MV-4-11 (cell line): ENCODE measurements around the gene TMBIM4.

ENCODE experiments used
- DNase-seq: peaks from one replicate; lab custom pipeline; 2025; lab: John Stamatoyannopoulos, UW

The TMBIM4 gene

GRCh38 chr12:66090157-66090556 lies 79.6 kb downstream of the TMBIM4 start:
- DNase-seq: no peak

DNA sequence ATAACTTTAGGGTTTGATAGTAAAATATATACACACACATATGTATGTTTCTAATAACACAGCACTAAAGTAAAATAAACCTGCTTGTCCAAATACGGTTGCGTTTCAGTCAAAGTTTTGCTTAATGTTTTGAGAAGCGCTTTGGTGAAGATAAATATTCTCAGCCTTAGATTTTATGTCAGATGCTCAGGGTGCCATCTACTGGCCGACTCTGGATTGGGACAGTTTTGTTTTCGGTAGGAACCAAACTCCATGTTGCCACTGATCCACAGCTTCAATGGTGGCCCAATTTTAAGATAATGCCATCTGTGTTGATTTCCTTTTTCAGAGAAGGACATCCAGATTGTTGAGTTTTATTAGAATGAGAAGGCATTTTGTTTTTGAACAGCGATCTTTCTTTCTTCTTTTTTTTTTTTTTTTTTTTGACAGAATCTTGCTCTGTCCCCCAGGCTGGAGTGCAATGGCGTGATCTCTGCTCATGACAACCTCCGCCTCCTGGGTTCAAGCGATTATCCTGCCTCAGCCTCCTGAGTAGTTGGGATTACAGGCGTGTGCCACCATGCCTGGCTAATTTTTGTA lies 82.3 kb downstream of the TMBIM4 start:
- peak; percentile 57 for DNase-seq

DNA sequence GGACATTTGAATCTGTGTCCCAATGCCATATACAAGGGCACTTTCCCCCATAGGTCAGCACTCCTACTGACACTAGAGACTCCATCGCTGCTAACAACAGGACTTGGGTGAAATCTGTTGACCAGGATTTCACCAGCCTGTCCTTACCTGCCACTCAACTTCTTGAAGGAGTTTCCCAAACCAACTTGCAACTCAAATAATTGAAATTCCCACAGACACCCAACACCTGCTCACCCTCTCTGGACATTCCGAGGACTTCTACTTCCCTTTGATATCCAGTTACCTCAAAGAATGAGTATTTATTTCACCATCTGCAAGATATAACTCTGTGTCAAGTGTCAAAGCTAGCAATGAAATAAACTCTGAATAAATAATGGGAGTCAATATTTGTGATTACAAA lies 83.8 kb downstream of the TMBIM4 start:
- DNase-seq: no peak
